Mesendoderm (in vitro differentiated cells): ENCODE results near the gene USP22.

Experiments
- DNase-seq: peaks from one replicate; pipeline ENCODE4 v3.0.0; 2013
- H2AK5ac ChIP-seq: 2 replicates; pipeline ENCODE4 v1.6.1; 2013; ENCODE audit warnings: low read length, inconsistent platforms
- H2BK120ac ChIP-seq: 2 replicates; pipeline ENCODE4 v1.6.1; 2013; ENCODE audit warnings: low read depth, mild to moderate bottlenecking, low read length, moderate library complexity, mixed read lengths
- H2BK15ac ChIP-seq: replicated peaks from 2 replicates; pipeline ENCODE4 v1.6.1; 2013; ENCODE audit warnings: low read depth, mild to moderate bottlenecking, moderate library complexity
- H2BK5ac ChIP-seq: 2 replicates; pipeline ENCODE4 v1.6.1; 2013; ENCODE audit warnings: low read length, inconsistent platforms
- H3K18ac ChIP-seq: 2 replicates; pipeline ENCODE4 v1.6.1; 2013; ENCODE audit warnings: mild to moderate bottlenecking, low read length, mixed read lengths
- H3K23ac ChIP-seq: one replicate; pipeline ENCODE4 v1.6.1; 2013; ENCODE audit warnings: low read length
- H3K27ac ChIP-seq: 2 replicates; pipeline ENCODE4 v1.5.1; 2013; ENCODE audit warnings: low read depth, mild to moderate bottlenecking, inconsistent platforms, low read length, moderate library complexity
- H3K27me3 ChIP-seq: 2 replicates; pipeline ENCODE4 v1.6.1; 2013; ENCODE audit warnings: low read length, control low read depth, mild to moderate bottlenecking, inconsistent platforms; ENCODE audit not compliant: insufficient read depth, poor library complexity
- H3K36me3 ChIP-seq: 2 replicates; pipeline ENCODE4 v1.6.1; 2013; ENCODE audit warnings: low read length, inconsistent platforms; ENCODE audit not compliant: control insufficient read depth, insufficient read depth
- H3K4ac ChIP-seq: one replicate; pipeline ENCODE4 v1.6.1; 2013; ENCODE audit warnings: low read depth, mild to moderate bottlenecking, low read length, moderate library complexity
- H3K4me1 ChIP-seq: 2 replicates; pipeline ENCODE4 v1.6.1; 2013; ENCODE audit warnings: low read depth, low read length, inconsistent platforms; ENCODE audit not compliant: control insufficient read depth
- H3K4me2 ChIP-seq: 2 replicates; pipeline ENCODE4 v1.6.1; 2013; ENCODE audit warnings: low read length
- H3K4me3 ChIP-seq: 2 replicates; pipeline ENCODE4 v1.5.1; 2013; ENCODE audit warnings: mild to moderate bottlenecking, low read length
- H3K56ac ChIP-seq: one replicate; pipeline ENCODE4 v1.6.1; 2013; ENCODE audit warnings: low read length
- H3K79me1 ChIP-seq: 2 replicates; pipeline ENCODE4 v1.6.1; 2013; ENCODE audit warnings: low read length, inconsistent platforms
- H3K79me2 ChIP-seq: 2 replicates; pipeline ENCODE4 v1.6.1; 2013; ENCODE audit warnings: mild to moderate bottlenecking, low read length; ENCODE audit not compliant: control insufficient read depth, insufficient read depth
- H3K9ac ChIP-seq: 2 replicates; pipeline ENCODE4 v1.6.1; 2013; ENCODE audit warnings: low read length, inconsistent platforms
- H4K5ac ChIP-seq: one replicate; pipeline ENCODE4 v1.6.1; 2013; ENCODE audit warnings: low read length
- H4K8ac ChIP-seq: one replicate; pipeline ENCODE4 v1.6.1; 2013; ENCODE audit warnings: low read depth, mild to moderate bottlenecking, control low read depth, low read length, moderate library complexity
- WGBS: extraction: QIAGEN DNeasy Blood & Tissue Kit; methylation state at CpG from one replicate; pipeline ENCODE4 v1.1.7; 2013; ENCODE audit warnings: low lambda C conversion rate, missing lambda C conversion rate; ENCODE audit not compliant: insufficient coverage; ENCODE audit errors: extremely low coverage; 5-methylcytosine and 5-hydroxymethylcytosine counted together

The USP22 gene

GRCh38 chr17:21001111-21001812 lies 41.5 kb downstream of the USP22 start:
- peaks cover 33% of the 10 kb centered on the region for H3K36me3 ChIP-seq
- H2BK5ac ChIP-seq = no peak overlapping the region
- no peak overlapping the region for H4K8ac ChIP-seq
- no peak overlapping the region for H2BK120ac ChIP-seq
- H3K23ac ChIP-seq = no peak overlapping the region
- no peaks in the 10 kb centered on the region for H3K27me3 ChIP-seq
- no peak overlapping the region for H3K18ac ChIP-seq
- no peak overlapping the region for H3K4me3 ChIP-seq
- no peak overlapping the region for H2AK5ac ChIP-seq
- no peak overlapping the region for H3K4ac ChIP-seq
- peaks cover 16% of the 10 kb centered on the region for H3K79me1 ChIP-seq
- no CpG with 5 or more reads among the region's 7 CpGs for WGBS
- H2BK15ac ChIP-seq = no peak overlapping the region
- H3K56ac ChIP-seq = no peak overlapping the region
- no peak overlapping the region for H3K27ac ChIP-seq
- DNase-seq = no peak
- no peak overlapping the region for H3K4me2 ChIP-seq
- peaks cover 10% of the 10 kb centered on the region for H3K79me2 ChIP-seq
- H4K5ac ChIP-seq = no peak overlapping the region
- no peak overlapping the region for H3K9ac ChIP-seq
- no peaks in the 10 kb centered on the region for H3K4me1 ChIP-seq

GRCh38 chr17:20999841-21000532 lies 42.8 kb downstream of the USP22 start:
- DNase-seq = no peak
- Histone ChIP-seq H3K27ac (no peak overlapping the region), H2AK5ac (no peak overlapping the region)

GRCh38 chr17:20999044-20999573 lies 43.7 kb downstream of the USP22 start:
- no peak overlapping the region for H2BK5ac ChIP-seq
- no peak overlapping the region for H3K9ac ChIP-seq
- no peak overlapping the region for H2AK5ac ChIP-seq
- H4K5ac ChIP-seq = no peak overlapping the region
- H3K27me3 ChIP-seq = no peaks in the 10 kb centered on the region
- no peak overlapping the region for H2BK120ac ChIP-seq
- H3K27ac ChIP-seq = no peak overlapping the region
- no peak overlapping the region for H3K4ac ChIP-seq
- no peaks in the 10 kb centered on the region for H3K79me2 ChIP-seq
- no peak overlapping the region for H3K18ac ChIP-seq
- no peak overlapping the region for H2BK15ac ChIP-seq
- H3K56ac ChIP-seq = no peak overlapping the region
- H4K8ac ChIP-seq = no peak overlapping the region
- H3K4me1 ChIP-seq = no peaks in the 10 kb centered on the region
- no peak overlapping the region for H3K4me3 ChIP-seq
- H3K23ac ChIP-seq = no peak overlapping the region
- H3K4me2 ChIP-seq = no peak overlapping the region
- no peak for DNase-seq
- H3K36me3 ChIP-seq = peaks cover 15% of the 10 kb centered on the region
- WGBS = no CpG with 5 or more reads among the region's 16 CpGs
- peaks cover 7% of the 10 kb centered on the region for H3K79me1 ChIP-seq

More at GRCh38 chr17:20999841-21000532, 42.8 kb downstream of the USP22 start:
- no peak overlapping the region for H2BK120ac ChIP-seq
- H3K79me2 ChIP-seq = peaks cover 3% of the 10 kb centered on the region
- no peak overlapping the region for H2BK15ac ChIP-seq
- peaks cover 23% of the 10 kb centered on the region for H3K36me3 ChIP-seq
- H3K27me3 ChIP-seq = no peaks in the 10 kb centered on the region
- peaks cover 11% of the 10 kb centered on the region for H3K79me1 ChIP-seq
- no peak overlapping the region for H3K4ac ChIP-seq
- no peak overlapping the region for H4K8ac ChIP-seq
- no peak overlapping the region for H3K4me2 ChIP-seq
- no peak overlapping the region for H3K56ac ChIP-seq
- no peak overlapping the region for H3K18ac ChIP-seq
- H3K23ac ChIP-seq = no peak overlapping the region
- H3K4me1 ChIP-seq = no peaks in the 10 kb centered on the region
- no peak overlapping the region for H3K4me3 ChIP-seq
- no peak overlapping the region for H3K9ac ChIP-seq
- no peak overlapping the region for H2BK5ac ChIP-seq
- no peak overlapping the region for H4K5ac ChIP-seq
- WGBS = no CpG with 5 or more reads among the region's 13 CpGs

GRCh38 chr17:20998571-20999043 lies 44.2 kb downstream of the USP22 start:
- Histone ChIP-seq H2BK5ac (no peak overlapping the region), H4K5ac (no peak overlapping the region), H3K27ac (no peak overlapping the region), H2BK15ac (no peak overlapping the region), H3K27me3 (no peaks in the 10 kb centered on the region), H3K4me2 (no peak overlapping the region), H3K36me3 (peaks cover 12% of the 10 kb centered on the region), H3K79me1 (peaks cover 6% of the 10 kb centered on the region), H3K18ac (no peak overlapping the region), H3K56ac (no peak overlapping the region), H2AK5ac (no peak overlapping the region), H3K4ac (no peak overlapping the region), H3K23ac (no peak overlapping the region), H3K4me3 (no peak overlapping the region), H3K9ac (no peak overlapping the region), H3K79me2 (no peaks in the 10 kb centered on the region), H2BK120ac (no peak overlapping the region), H4K8ac (no peak overlapping the region), H3K4me1 (no peaks in the 10 kb centered on the region)
- no peak for DNase-seq
- WGBS = no CpG with 5 or more reads among the region's 5 CpGs

GRCh38 chr17:20997711-20998570 lies 44.9 kb downstream of the USP22 start:
- H3K36me3 ChIP-seq = peaks cover 11% of the 10 kb centered on the region

More at GRCh38 chr17:20997711-20998570, 44.9 kb downstream of the USP22 start:
- Histone ChIP-seq H3K18ac (no peak overlapping the region), H3K27ac (no peak overlapping the region), H3K23ac (no peak overlapping the region), H2BK15ac (no peak overlapping the region), H3K4me2 (no peak overlapping the region), H2BK5ac (no peak overlapping the region), H3K56ac (no peak overlapping the region), H3K27me3 (no peaks in the 10 kb centered on the region), H3K4me3 (no peak overlapping the region), H4K5ac (no peak overlapping the region), H3K79me2 (no peaks in the 10 kb centered on the region), H3K9ac (no peak overlapping the region), H3K79me1 (peaks cover 6% of the 10 kb centered on the region), H2BK120ac (no peak overlapping the region), H2AK5ac (no peak overlapping the region), H4K8ac (no peak overlapping the region), H3K4me1 (no peaks in the 10 kb centered on the region), H3K4ac (no peak overlapping the region)
- no CpG with 5 or more reads among the region's 22 CpGs for WGBS
- peak; percentile 65 for DNase-seq
